GM23248 (cell line): Measurements from ENCODE around the gene TWF2. TPM values are rescaled to one million over a fixed set of nuclear protein-coding genes. Genes with fewer than 3 reads are reported as not detected.
"Not testable (repeated sequence)": the region's sequence is repeated elsewhere in the genome, so short reads cannot be mapped to it uniquely, and the experiment has no call there.

ENCODE experiments used
- DNase-seq: peaks from one replicate; pipeline ENCODE4 v3.0.0-alpha.2; 2015
- H2AFZ ChIP-seq: fragments of 200-600 bp; sonication (generic); 2 replicates; pipeline ENCODE4 v1.6.1; 2016; ENCODE audit warnings: antibody characterized with exemption
- H3F3A ChIP-seq: fragments of 200-600 bp; sonication (generic); 2 replicates; pipeline ENCODE4 v1.6.1; 2016; ENCODE audit warnings: mild to moderate bottlenecking, antibody characterized with exemption, mixed run types; ENCODE audit not compliant: insufficient read depth
- H3K27ac ChIP-seq: fragments of 200-600 bp; sonication (generic); 2 replicates; pipeline ENCODE4 v1.5.1; 2016; ENCODE audit warnings: mild to moderate bottlenecking
- H3K27me3 ChIP-seq: fragments of 200-600 bp; sonication (generic); replicated peaks from 2 replicates; pipeline ENCODE4 v1.6.1; 2016; ENCODE audit warnings: mild to moderate bottlenecking; ENCODE audit not compliant: insufficient read depth
- H3K36me3 ChIP-seq: fragments of 200-600 bp; sonication (generic); 2 replicates; pipeline ENCODE4 v1.6.1; 2016; ENCODE audit warnings: low read depth, mild to moderate bottlenecking
- H3K4me1 ChIP-seq: fragments of 200-600 bp; sonication (generic); 2 replicates; pipeline ENCODE4 v1.6.1; 2016; ENCODE audit warnings: mild to moderate bottlenecking; ENCODE audit not compliant: insufficient read depth
- H3K4me2 ChIP-seq: fragments of 200-600 bp; sonication (generic); one replicate; pipeline ENCODE4 v1.6.1; 2016; ENCODE audit warnings: mild to moderate bottlenecking; ENCODE audit not compliant: unreplicated experiment
- H3K4me3 ChIP-seq: fragments of 200-600 bp; sonication (generic); 2 replicates; pipeline ENCODE4 v1.5.1; 2016; ENCODE audit warnings: mild to moderate bottlenecking
- H3K79me2 ChIP-seq: fragments of 200-600 bp; sonication (generic); 2 replicates; pipeline ENCODE4 v1.6.1; 2016; ENCODE audit warnings: mild to moderate bottlenecking; ENCODE audit not compliant: insufficient read depth
- H3K9ac ChIP-seq: fragments of 200-600 bp; sonication (generic); 2 replicates; pipeline ENCODE4 v1.6.1; 2016; ENCODE audit warnings: mild to moderate bottlenecking
- H3K9me2 ChIP-seq: fragments of 200-600 bp; sonication (generic); 2 replicates; pipeline ENCODE4 v1.6.1; 2016; ENCODE audit warnings: mixed run types, mild to moderate bottlenecking, moderate library complexity; ENCODE audit not compliant: insufficient read depth
- H3K9me3 ChIP-seq: fragments of 200-600 bp; sonication (generic); one replicate; pipeline ENCODE4 v1.6.1; 2017; ENCODE audit warnings: low read depth
- H4K20me1 ChIP-seq: fragments of 200-600 bp; sonication (generic); 2 replicates; pipeline ENCODE4 v1.6.0; 2016; ENCODE audit not compliant: insufficient read depth
- EZH2 ChIP-seq: fragments of 200-600 bp; sonication (generic); IDR thresholded peaks from 2 replicates; pipeline ENCODE4 v1.6.1; 2018; ENCODE audit warnings: antibody characterized with exemption, mild to moderate bottlenecking; ENCODE audit not compliant: insufficient read depth, poor library complexity, severe bottlenecking
- EZH2phosphoT487 ChIP-seq: fragments of 200-600 bp; sonication (generic); IDR thresholded peaks from 2 replicates; pipeline ENCODE4 v1.6.1; 2018; ENCODE audit warnings: antibody characterized with exemption, moderate library complexity, mild to moderate bottlenecking, low read depth; ENCODE audit not compliant: insufficient read depth
- WGBS, 2 experiments: methylation state at CpG; one replicate each; pipeline ENCODE4 v1.1.6; 2015 to 2017; ENCODE audit warnings: low lambda C conversion rate in 2 of 2, low coverage in 1 of 2; ENCODE audit errors: missing lambda C conversion rate in 2 of 2; 5-methylcytosine and 5-hydroxymethylcytosine counted together
- in situ Hi-C: fragments of 300-500 bp; cut with MboI; formaldehyde crosslinking; loops from 2 replicates; pipeline ENCODE4 v1.15.0; 2020
- polyA plus RNA-seq: library from polyadenylated mRNA; unstranded; fragments of >200 nt; fragmentation: Nextera tagmentation; extraction: Ambion mirVana; gene quantifications from 2 replicates; pipeline ENCODE4 v1.2.1, GENCODE V29; 2016
- total RNA-seq: library from RNA; depleted of rRNA; stranded (reverse); fragments of >200 nt; shearing (Covaris generic); gene quantifications from 2 replicates; pipeline ENCODE4 v1.2.3, GENCODE V29; 2014

The TWF2 gene
- total and polyA plus RNA-seq, 2 experiments from 2014 or later = 95.1 to 137 TPM

GRCh38 chr3:52278510-52279069, 39.6 kb upstream of the TWF2 start, which contains the start of gene WDR82:
Gene WDR82, minus strand, starts transcription at chr3:52278649. Its CDS starts 288 bp downstream, at chr3:52278361.
- peak; percentile 97 for DNase-seq
- Histone ChIP-seq H3K4me1 (peaks cover 38% of the 10 kb centered on the region), H3K9ac (peak within 1 kb of the TSS; percentile 92), H3K36me3 (no peaks in the 10 kb centered on the region), H3K9me3 (no peaks in the 10 kb centered on the region), H3K79me2 (peaks cover 54% of the 10 kb centered on the region), H3K27me3 (no peaks in the 10 kb centered on the region), H3K4me2 (peak within 1 kb of the TSS; percentile 95), H2AFZ (peak within 1 kb of the TSS; percentile 72), H3K9me2 (no peaks in the 10 kb centered on the region), H4K20me1 (peaks cover 19% of the 10 kb centered on the region; the same call in 1 of the 2 replicates), H3K4me3 (peak within 1 kb of the TSS; percentile 92), H3K27ac (peak within 1 kb of the TSS; percentile 86), H3F3A (peaks cover 48% of the 10 kb centered on the region)
- WGBS, 2 experiments = 1% methylated on average over 37 to 45 of the region's 58 CpGs
- TF ChIP-seq EZH2phosphoT487 (no peak), EZH2 (no peak)
- in situ Hi-C loops = no loop called here

GRCh38 chr3:52277972-52278509, 39.1 kb upstream of the TWF2 start:
- H3K27ac ChIP-seq = peak overlapping the region; percentile 86
- no peaks in the 10 kb centered on the region for H3K27me3 ChIP-seq
- H2AFZ ChIP-seq = no peak overlapping the region
- 1% methylated on average over 13 to 52 of the region's 54 CpGs for WGBS, 2 experiments
- in situ Hi-C loops = no loop called here
- peaks cover 23% of the 10 kb centered on the region; the same call in 1 of the 2 replicates for H4K20me1 ChIP-seq
- H3K9ac ChIP-seq = peak overlapping the region; percentile 92
- H3K4me1 ChIP-seq = peaks cover 38% of the 10 kb centered on the region
- H3K36me3 ChIP-seq = no peaks in the 10 kb centered on the region
- peak overlapping the region; percentile 95 for H3K4me2 ChIP-seq
- H3K9me2 ChIP-seq = no peaks in the 10 kb centered on the region
- H3F3A ChIP-seq = peaks cover 43% of the 10 kb centered on the region
- DNase-seq = peak; percentile 81
- TF ChIP-seq EZH2 = no peak
- H3K79me2 ChIP-seq = peaks cover 60% of the 10 kb centered on the region
- H3K4me3 ChIP-seq = peak overlapping the region; percentile 92
- no peaks in the 10 kb centered on the region for H3K9me3 ChIP-seq

- peaks cover 37% of the 10 kb centered on the region for H3K4me1 ChIP-seq
- H3K9ac ChIP-seq = peak overlapping the region; percentile 92
- no peaks in the 10 kb centered on the region for H3K36me3 ChIP-seq
- H3F3A ChIP-seq = peaks cover 41% of the 10 kb centered on the region
- DNase-seq = peak; percentile 77
- H3K4me2 ChIP-seq = peak overlapping the region; percentile 95
- TF ChIP-seq EZH2phosphoT487 (no peak), EZH2 (no peak)
- H2AFZ ChIP-seq = no peak overlapping the region
- no peaks in the 10 kb centered on the region for H3K9me2 ChIP-seq
- 1 to 2% methylated on average over 28 of the region's 28 CpGs for WGBS, 2 experiments
- peak overlapping the region; percentile 86 for H3K27ac ChIP-seq
- H3K27me3 ChIP-seq = no peaks in the 10 kb centered on the region
- peaks cover 23% of the 10 kb centered on the region; the same call in 1 of the 2 replicates for H4K20me1 ChIP-seq
- in situ Hi-C loops = no loop called here
- peaks cover 67% of the 10 kb centered on the region for H3K79me2 ChIP-seq
- peak overlapping the region; percentile 92 for H3K4me3 ChIP-seq
- H3K9me3 ChIP-seq = no peaks in the 10 kb centered on the region
Measured at GRCh38 chr3:52277071-52277964, 38.4 kb upstream of the TWF2 start.

- H3K9me2 ChIP-seq, H3K27me3 ChIP-seq, H3K27ac ChIP-seq, in situ Hi-C loops, H3K4me3 ChIP-seq, H2AFZ ChIP-seq, H3K9me3 ChIP-seq, H3K9ac ChIP-seq, DNase-seq: not testable (repeated sequence)
- Histone ChIP-seq H3F3A (peaks cover 39% of the 10 kb centered on the region), H3K4me1 (peaks cover 37% of the 10 kb centered on the region), H3K36me3 (peaks cover 12% of the 10 kb centered on the region; the same call in 1 of the 2 replicates), H3K4me2 (peak overlapping the region; percentile 95), H3K79me2 (peaks cover 92% of the 10 kb centered on the region), H4K20me1 (peaks cover 39% of the 10 kb centered on the region)
- 92% methylated on average over 18 of the region's 18 CpGs for WGBS, 2 experiments
Measured at GRCh38 chr3:52274781-52275180, 35.8 kb upstream of the TWF2 start.
